Trophoblast cell (in vitro differentiated cells and primary cell): ENCODE results near the gene RFC3.

Experiments used
- DNase-seq, 2 donors: peaks; one replicate each; pipeline ENCODE4 v3.0.0-alpha.2; 2016
- H2AFZ ChIP-seq: 2 replicates; pipeline ENCODE4 v1.6.1; 2013; ENCODE audit warnings: low read length, moderate library complexity, mild to moderate bottlenecking; ENCODE audit not compliant: insufficient read depth, poor library complexity
- H2AK5ac ChIP-seq: 2 replicates; pipeline ENCODE4 v1.6.1; 2013; ENCODE audit warnings: mild to moderate bottlenecking, low read length
- H2BK120ac ChIP-seq: 2 replicates; pipeline ENCODE4 v1.6.1; 2013; ENCODE audit warnings: low read length, mild to moderate bottlenecking, moderate library complexity; ENCODE audit not compliant: insufficient read depth, poor library complexity
- H2BK12ac ChIP-seq: 2 replicates; pipeline ENCODE4 v1.6.1; 2013; ENCODE audit warnings: mild to moderate bottlenecking, low read length, moderate library complexity
- H2BK5ac ChIP-seq: 2 replicates; pipeline ENCODE4 v1.6.1; 2013; ENCODE audit warnings: low read length, low read depth, moderate library complexity, mild to moderate bottlenecking; ENCODE audit not compliant: poor library complexity
- H3K14ac ChIP-seq: 2 replicates; pipeline ENCODE4 v1.6.1; 2013; ENCODE audit warnings: mild to moderate bottlenecking, low read length
- H3K18ac ChIP-seq: 2 replicates; pipeline ENCODE4 v1.6.1; 2013; ENCODE audit warnings: mild to moderate bottlenecking, low read length
- H3K23ac ChIP-seq: 2 replicates; pipeline ENCODE4 v1.6.1; 2013; ENCODE audit warnings: low read length
- H3K27ac ChIP-seq: 2 replicates; pipeline ENCODE4 v1.5.1; 2013; ENCODE audit warnings: low read depth, mild to moderate bottlenecking, inconsistent platforms, low read length, moderate library complexity
- H3K27me3 ChIP-seq: 2 replicates; pipeline ENCODE4 v1.6.1; 2013; ENCODE audit warnings: inconsistent platforms, mild to moderate bottlenecking, low read length, moderate library complexity; ENCODE audit not compliant: insufficient read depth
- H3K36me3 ChIP-seq, 2 experiments: 1 replicate in 1 of 2; 2 replicates in 1 of 2; pipeline ENCODE4 v1.6.1; 2013; ENCODE audit warnings: low read length in 2 of 2, mild to moderate bottlenecking in 2 of 2, moderate library complexity in 1 of 2; ENCODE audit not compliant: insufficient read depth in 2 of 2, control insufficient read depth in 1 of 2
- H3K4ac ChIP-seq: 2 replicates; pipeline ENCODE4 v1.6.1; 2013; ENCODE audit warnings: low read depth, mild to moderate bottlenecking, low read length, moderate library complexity
- H3K4me1 ChIP-seq, 2 experiments: 1 replicate in 1 of 2; 2 replicates in 1 of 2; pipeline ENCODE4 v1.6.1; 2013; ENCODE audit warnings: low read length in 2 of 2, mild to moderate bottlenecking in 2 of 2, moderate library complexity in 1 of 2; ENCODE audit not compliant: insufficient read depth in 2 of 2, control insufficient read depth in 1 of 2
- H3K4me2 ChIP-seq: 2 replicates; pipeline ENCODE4 v1.6.1; 2013; ENCODE audit warnings: inconsistent platforms, mild to moderate bottlenecking, low read length, moderate library complexity
- H3K4me3 ChIP-seq: 2 replicates; pipeline ENCODE4 v1.5.1; 2013; ENCODE audit warnings: mild to moderate bottlenecking, low read depth, low read length, inconsistent platforms
- H3K79me1 ChIP-seq: one replicate; pipeline ENCODE4 v1.6.1; 2013; ENCODE audit warnings: low read length
- H3K79me2 ChIP-seq: 2 replicates; pipeline ENCODE4 v1.6.1; 2013; ENCODE audit warnings: low read length, mild to moderate bottlenecking; ENCODE audit not compliant: control insufficient read depth, insufficient read depth, poor library complexity
- H3K9ac ChIP-seq: 2 replicates; pipeline ENCODE4 v1.6.1; 2013; ENCODE audit warnings: mild to moderate bottlenecking, low read length
- H3K9me3 ChIP-seq: 2 replicates; pipeline ENCODE4 v1.6.1; 2013; ENCODE audit warnings: low read depth, mild to moderate bottlenecking, control low read depth, inconsistent platforms, low read length; ENCODE audit not compliant: insufficient read depth
- H4K12ac ChIP-seq: 2 replicates; pipeline ENCODE4 v1.6.1; 2013; ENCODE audit warnings: low read depth, mild to moderate bottlenecking, low read length, moderate library complexity
- H4K8ac ChIP-seq: 2 replicates; pipeline ENCODE4 v1.6.1; 2013; ENCODE audit warnings: low read depth, mild to moderate bottlenecking, low read length, moderate library complexity
- H4K91ac ChIP-seq: one replicate; pipeline ENCODE4 v1.6.1; 2013; ENCODE audit warnings: low read depth, mild to moderate bottlenecking, low read length, moderate library complexity
- WGBS: extraction: QIAGEN DNeasy Blood & Tissue Kit; methylation state at CpG from one replicate; pipeline ENCODE4 v1.1.7; 2013; ENCODE audit warnings: missing lambda C conversion rate; ENCODE audit not compliant: insufficient read length, insufficient coverage; ENCODE audit errors: extremely low coverage; 5-methylcytosine and 5-hydroxymethylcytosine counted together

RFC3 gene

GRCh38 chr13:33845572-33846302 lies 27.8 kb downstream of the RFC3 start:
- Histone ChIP-seq H3K9ac (no peak overlapping the region), H3K27me3 (no peaks in the 10 kb centered on the region), H2BK12ac (no peak overlapping the region), H3K79me2 (no peaks in the 10 kb centered on the region), H3K79me1 (peaks cover 3% of the 10 kb centered on the region), H3K4me1 (peaks cover 9% of the 10 kb centered on the region in 2 experiments), H2BK120ac (no peak overlapping the region), H4K12ac (no peak overlapping the region), H3K4ac (no peak overlapping the region), H3K23ac (no peak overlapping the region), H3K4me3 (no peak overlapping the region), H2BK5ac (no peak overlapping the region), H3K27ac (peak overlapping the region; percentile 77), H3K9me3 (no peaks in the 10 kb centered on the region), H2AK5ac (no peak overlapping the region), H2AFZ (no peak overlapping the region), H4K91ac (no peak overlapping the region), H3K36me3 (no peaks in the 10 kb centered on the region), H3K4me2 (no peak overlapping the region), H4K8ac (no peak overlapping the region), H3K14ac (no peak overlapping the region), H3K18ac (no peak overlapping the region)
- DNase-seq = peak; percentile 67 to 80

- Histone ChIP-seq H3K79me2 (no peaks in the 10 kb centered on the region), H3K27me3 (no peaks in the 10 kb centered on the region), H2AK5ac (no peak overlapping the region), H3K9me3 (no peaks in the 10 kb centered on the region), H2BK120ac (no peak overlapping the region), H3K18ac (no peak overlapping the region), H2BK12ac (no peak overlapping the region), H3K4me3 (no peak overlapping the region), H4K8ac (no peak overlapping the region), H3K4me1 (peaks cover 9% of the 10 kb centered on the region in 2 experiments), H2BK5ac (peak overlapping the region; percentile 64), H2AFZ (no peak overlapping the region), H3K36me3 (no peaks in the 10 kb centered on the region), H3K9ac (no peak overlapping the region), H3K14ac (no peak overlapping the region), H3K4me2 (no peak overlapping the region), H3K23ac (no peak overlapping the region), H3K79me1 (peaks cover 3% of the 10 kb centered on the region), H4K91ac (peak overlapping the region; percentile 15), H4K12ac (no peak overlapping the region), H3K4ac (no peak overlapping the region), H3K27ac (peak overlapping the region; percentile 77)
- no peak for DNase-seq
- WGBS = no CpG with 5 or more reads among the region's 10 CpGs
Observed at GRCh38 chr13:33846303-33847062, 28.5 kb downstream of the RFC3 start.

- H3K27me3 ChIP-seq = no peaks in the 10 kb centered on the region
- no peak overlapping the region for H4K8ac ChIP-seq
- H3K4me2 ChIP-seq = no peak overlapping the region
- no peak overlapping the region for H2BK5ac ChIP-seq
- no peak overlapping the region for H2BK120ac ChIP-seq
- H3K4me3 ChIP-seq = no peak overlapping the region
- no peak overlapping the region for H3K23ac ChIP-seq
- DNase-seq = no peak
- no peak overlapping the region for H3K14ac ChIP-seq
- no peak overlapping the region for H4K12ac ChIP-seq
- no peak overlapping the region for H3K27ac ChIP-seq
- H3K18ac ChIP-seq = no peak overlapping the region
- no peaks in the 10 kb centered on the region for H3K36me3 ChIP-seq
- peaks cover 9% of the 10 kb centered on the region in 2 experiments for H3K4me1 ChIP-seq
- H4K91ac ChIP-seq = no peak overlapping the region
- no peaks in the 10 kb centered on the region for H3K79me2 ChIP-seq
- no peak overlapping the region for H2BK12ac ChIP-seq
- no peaks in the 10 kb centered on the region for H3K9me3 ChIP-seq
- peaks cover 3% of the 10 kb centered on the region for H3K79me1 ChIP-seq
- H3K9ac ChIP-seq = no peak overlapping the region
- no peak overlapping the region for H3K4ac ChIP-seq
- H2AK5ac ChIP-seq = no peak overlapping the region
- H2AFZ ChIP-seq = no peak overlapping the region
Observed at GRCh38 chr13:33849211-33849610, 31.3 kb downstream of the RFC3 start.

GRCh38 chr13:33855371-33855895 lies 37.5 kb downstream of the RFC3 start:
- H2BK120ac ChIP-seq = no peak overlapping the region
- no peak overlapping the region for H3K9ac ChIP-seq
- H4K12ac ChIP-seq = no peak overlapping the region
- H4K91ac ChIP-seq = no peak overlapping the region
- H3K18ac ChIP-seq = no peak overlapping the region
- H3K36me3 ChIP-seq = no peaks in the 10 kb centered on the region
- H3K4me2 ChIP-seq = no peak overlapping the region
- H3K4me3 ChIP-seq = no peak overlapping the region
- H2AK5ac ChIP-seq = no peak overlapping the region
- H3K79me1 ChIP-seq = no peaks in the 10 kb centered on the region
- no peak overlapping the region for H3K14ac ChIP-seq
- H3K27me3 ChIP-seq = no peaks in the 10 kb centered on the region
- H2BK5ac ChIP-seq = no peak overlapping the region
- H4K8ac ChIP-seq = no peak overlapping the region
- H2BK12ac ChIP-seq = no peak overlapping the region
- no peak overlapping the region for H3K4ac ChIP-seq
- H2AFZ ChIP-seq = no peak overlapping the region
- no peaks in the 10 kb centered on the region for H3K79me2 ChIP-seq
- DNase-seq = no peak
- H3K27ac ChIP-seq = no peak overlapping the region
- no peak overlapping the region for H3K23ac ChIP-seq
- no peaks in the 10 kb centered on the region for H3K4me1 ChIP-seq
- no peaks in the 10 kb centered on the region for H3K9me3 ChIP-seq
- WGBS = no CpG with 5 or more reads among the region's 3 CpGs
